ENCODE data around the gene CBX2.

Gene CBX2

GRCh38 chr17:79742951-79743476 lies 34.9 kb upstream of the CBX2 start:
- DNase-seq (ENCODE audit: low read depth) = no peak
- no peak overlapping the region for H3K4me3 ChIP-seq (ENCODE audit: control insufficient read depth, low read depth, low read length)
- no peak for TF ChIP-seq CTCF (IDR thresholded peaks at IDR 0.05; ENCODE audit: control insufficient read depth, insufficient read depth, low read depth, low read length, missing control alignments)

GRCh38 chr17:79743614-79744013 lies 34.3 kb upstream of the CBX2 start:
- TF ChIP-seq CTCF (IDR thresholded peaks at IDR 0.05; ENCODE audit: control insufficient read depth, insufficient read depth, low read depth, low read length, missing control alignments) = no peak
- H3K4me3 ChIP-seq (ENCODE audit: control insufficient read depth, low read depth, low read length) = no peak overlapping the region
- no peak for DNase-seq (ENCODE audit: low read depth)

GRCh38 chr17:79745641-79746105 lies 32.3 kb upstream of the CBX2 start:
- H3K4me3 ChIP-seq (ENCODE audit: control insufficient read depth, low read depth, low read length) = no peak overlapping the region
- no peak for TF ChIP-seq CTCF (IDR thresholded peaks at IDR 0.05; ENCODE audit: control insufficient read depth, insufficient read depth, low read depth, low read length, missing control alignments)
- no peak for DNase-seq (ENCODE audit: low read depth)

GRCh38 chr17:79746889-79747507 lies 30.9 kb upstream of the CBX2 start:
- no peak for TF ChIP-seq CTCF (IDR thresholded peaks at IDR 0.05; ENCODE audit: control insufficient read depth, insufficient read depth, low read depth, low read length, missing control alignments)
- no peak overlapping the region for H3K4me3 ChIP-seq (ENCODE audit: control insufficient read depth, low read depth, low read length)
- no peak for DNase-seq (ENCODE audit: low read depth)

GRCh38 chr17:79747508-79748294 lies 30.2 kb upstream of the CBX2 start:
- no peak for TF ChIP-seq CTCF (IDR thresholded peaks at IDR 0.05; ENCODE audit: control insufficient read depth, insufficient read depth, low read depth, low read length, missing control alignments)
- no peak overlapping the region for H3K4me3 ChIP-seq (ENCODE audit: control insufficient read depth, low read depth, low read length)
- DNase-seq (ENCODE audit: low read depth) = no peak

- TF ChIP-seq CTCF (IDR thresholded peaks at IDR 0.05; ENCODE audit: control insufficient read depth, insufficient read depth, low read depth, low read length, missing control alignments) = no peak
- no peak for DNase-seq (ENCODE audit: low read depth)
- no peak overlapping the region for H3K4me3 ChIP-seq (ENCODE audit: control insufficient read depth, low read depth, low read length)
Measured at GRCh38 chr17:79748295-79749099, 29.5 kb upstream of the CBX2 start.
